ENCODE measurements around the gene GORASP2. TPM values are rescaled to one million over a fixed set of nuclear protein-coding genes. Genes with fewer than 3 reads are reported as not detected.

Gene GORASP2
- total and polyA plus RNA-seq, 10 donors: 17.3 to 57.5 (median 50.6) TPM

DNA sequence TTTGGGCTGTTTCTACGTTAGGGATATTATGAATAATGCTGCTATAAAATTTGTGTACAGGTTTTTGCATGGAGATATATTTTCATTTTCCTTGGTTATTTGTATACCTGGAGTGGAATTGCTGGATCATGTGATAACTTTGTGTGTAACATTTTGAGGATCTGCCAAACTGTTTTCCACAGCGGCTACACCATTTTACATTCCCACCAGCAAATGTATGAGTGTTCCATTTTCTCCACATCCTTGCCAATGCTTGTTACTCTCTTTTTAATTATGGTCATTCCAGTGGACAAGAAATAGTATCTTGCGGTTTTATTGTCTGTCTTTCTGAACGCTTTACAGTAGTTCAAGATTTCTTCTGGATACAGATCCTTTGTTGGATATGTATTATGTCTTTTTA is 13.6 kb downstream of the GORASP2 start:
- no peak for TF ChIP-seq POLR2AphosphoS5 (IDR thresholded peaks at IDR 0.05)
- WGBS, 5 donors: 96 to 99% (median 97%) methylated on average over 4 of the region's 4 CpGs

DNA sequence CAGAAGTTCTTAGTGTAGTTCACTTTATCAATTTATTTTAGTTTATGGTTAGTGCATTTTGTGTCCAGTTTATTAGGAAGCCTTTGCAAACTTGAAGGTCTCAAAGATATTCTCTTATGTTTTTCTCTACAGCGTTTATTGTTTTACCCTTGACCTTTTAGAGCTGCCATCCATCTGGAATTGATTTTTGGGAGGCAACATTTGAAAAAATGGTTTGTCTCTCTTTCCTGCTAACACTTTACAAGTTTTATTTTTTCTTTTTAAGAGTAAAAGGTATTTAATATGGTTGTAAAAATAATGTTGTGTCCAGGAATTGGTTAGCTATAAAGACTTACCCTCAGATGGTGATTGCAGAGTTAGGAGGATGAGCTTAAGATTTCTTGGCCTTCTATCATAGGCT is 14.0 kb downstream of the GORASP2 start:
- DNase-seq: no peak
- no peak for TF ChIP-seq POLR2AphosphoS5 (IDR thresholded peaks at IDR 0.05)
- no peak for TF ChIP-seq POLR2A (IDR thresholded peaks at IDR 0.05)
- TF ChIP-seq, protein P1, sequence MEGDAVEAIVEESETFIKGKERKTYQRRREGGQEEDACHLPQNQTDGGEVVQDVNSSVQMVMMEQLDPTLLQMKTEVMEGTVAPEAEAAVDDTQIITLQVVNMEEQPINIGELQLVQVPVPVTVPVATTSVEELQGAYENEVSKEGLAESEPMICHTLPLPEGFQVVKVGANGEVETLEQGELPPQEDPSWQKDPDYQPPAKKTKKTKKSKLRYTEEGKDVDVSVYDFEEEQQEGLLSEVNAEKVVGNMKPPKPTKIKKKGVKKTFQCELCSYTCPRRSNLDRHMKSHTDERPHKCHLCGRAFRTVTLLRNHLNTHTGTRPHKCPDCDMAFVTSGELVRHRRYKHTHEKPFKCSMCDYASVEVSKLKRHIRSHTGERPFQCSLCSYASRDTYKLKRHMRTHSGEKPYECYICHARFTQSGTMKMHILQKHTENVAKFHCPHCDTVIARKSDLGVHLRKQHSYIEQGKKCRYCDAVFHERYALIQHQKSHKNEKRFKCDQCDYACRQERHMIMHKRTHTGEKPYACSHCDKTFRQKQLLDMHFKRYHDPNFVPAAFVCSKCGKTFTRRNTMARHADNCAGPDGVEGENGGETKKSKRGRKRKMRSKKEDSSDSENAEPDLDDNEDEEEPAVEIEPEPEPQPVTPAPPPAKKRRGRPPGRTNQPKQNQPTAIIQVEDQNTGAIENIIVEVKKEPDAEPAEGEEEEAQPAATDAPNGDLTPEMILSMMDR (IDR thresholded peaks at IDR 0.05 in 8 of 11, conservative IDR thresholded peaks at IDR 0.05 in 3 of 11): no peak
- 64 to 84% (median 77%) methylated on average over 1 of the region's 1 CpG for WGBS, 5 donors
- H3K4me3 ChIP-seq: no peak overlapping the region
- H3K27ac ChIP-seq: no peak overlapping the region
- H3K9me3 ChIP-seq: no peaks in the 10 kb centered on the region
- H3K36me3 ChIP-seq: peaks cover 0 to 6% (median 0%) of the 10 kb centered on the region in 6 donors
- intact Hi-C loops (cut with DNase I; ENCODE audit: low total_unique reads): no loop called here
- peaks cover 3 to 69% (median 44%) of the 10 kb centered on the region in 6 donors for H3K4me1 ChIP-seq
- no peaks in the 10 kb centered on the region for H3K27me3 ChIP-seq (replicated peaks in 1 of 7)

More for the DNA sequence above, 13.6 kb downstream of the GORASP2 start:
- no peak overlapping the region for H3K27ac ChIP-seq
- no peaks in the 10 kb centered on the region for H3K27me3 ChIP-seq (replicated peaks in 1 of 7)
- peaks cover 0 to 10% (median under 1%) of the 10 kb centered on the region in 6 donors for H3K36me3 ChIP-seq
- peaks cover 3 to 73% (median 47%) of the 10 kb centered on the region in 6 donors for H3K4me1 ChIP-seq
- no peak for DNase-seq
- no peaks in the 10 kb centered on the region for H3K9me3 ChIP-seq
- H3K4me3 ChIP-seq: no peak overlapping the region
- intact Hi-C loops (cut with DNase I; ENCODE audit: low total_unique reads): no loop called here

DNA sequence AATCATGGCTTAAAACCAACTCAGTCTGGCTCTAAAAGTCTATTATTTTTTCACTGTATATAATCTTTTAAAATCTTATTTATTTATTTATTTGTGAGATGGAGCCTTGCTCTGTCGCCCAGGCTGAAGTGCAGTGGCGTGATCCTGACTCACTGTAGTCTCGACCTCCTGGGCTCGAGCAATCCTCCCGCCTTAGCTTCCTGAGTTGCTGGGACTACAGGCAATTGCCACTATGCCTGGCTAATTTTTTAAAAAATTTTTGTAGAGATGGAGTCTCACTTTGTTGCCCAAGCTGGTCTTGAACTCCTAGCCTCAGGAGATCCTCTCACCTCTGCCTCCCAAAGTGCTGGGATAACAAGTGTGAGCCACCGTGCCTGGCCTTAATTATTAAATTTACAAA is 14.5 kb downstream of the GORASP2 start:
- intact Hi-C loops (cut with DNase I; ENCODE audit: low total_unique reads): no loop called here
- H3K4me1 ChIP-seq: peaks cover 3 to 63% (median 39%) of the 10 kb centered on the region in 6 donors
- H3K27ac ChIP-seq: no peak overlapping the region
- TF ChIP-seq, protein P1 (IDR thresholded peaks at IDR 0.05 in 8 of 11, conservative IDR thresholded peaks at IDR 0.05 in 3 of 11): no peak
- no peak for TF ChIP-seq POLR2A (IDR thresholded peaks at IDR 0.05)
- no peak for TF ChIP-seq POLR2AphosphoS5 (IDR thresholded peaks at IDR 0.05)
- H3K27me3 ChIP-seq (replicated peaks in 1 of 7): no peaks in the 10 kb centered on the region
- 81 to 94% (median 82%) methylated on average over 5 to 6 of the region's 6 CpGs for WGBS, 5 donors
- no peak overlapping the region for H3K4me3 ChIP-seq
- DNase-seq: no peak
- peaks cover 0 to 3% (median 0%) of the 10 kb centered on the region in 6 donors for H3K36me3 ChIP-seq
- no peaks in the 10 kb centered on the region for H3K9me3 ChIP-seq

DNA sequence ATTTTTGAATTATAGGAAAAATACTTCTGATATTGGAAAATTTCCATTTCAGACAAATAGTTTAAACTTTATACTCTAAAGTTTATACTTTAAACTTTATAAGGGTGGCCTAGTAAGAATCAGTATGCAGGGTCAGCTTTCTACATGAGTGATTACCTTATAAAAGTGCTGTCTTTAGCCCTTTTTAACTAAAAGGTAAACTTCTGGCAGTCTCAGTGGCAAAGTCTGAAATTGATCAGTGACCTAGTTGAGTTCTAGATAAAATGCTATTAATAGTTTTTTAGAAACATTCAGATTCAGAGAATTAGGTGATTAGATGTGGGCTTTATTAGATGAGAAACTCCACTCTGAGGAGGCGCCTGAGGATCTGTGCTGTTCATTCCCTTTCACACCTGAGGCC is 15.5 kb downstream of the GORASP2 start:
- 85 to 98% (median 96%) methylated on average over 1 of the region's 1 CpG for WGBS, 5 donors

More for the DNA sequence above, 15.5 kb downstream of the GORASP2 start:
- no peaks in the 10 kb centered on the region for H3K27me3 ChIP-seq (replicated peaks in 1 of 7)
- H3K4me1 ChIP-seq: peaks cover 3 to 56% (median 29%) of the 10 kb centered on the region in 6 donors
- TF ChIP-seq POLR2A (IDR thresholded peaks at IDR 0.05) (no peak), POLR2AphosphoS5 (IDR thresholded peaks at IDR 0.05) (no peak)
- TF ChIP-seq, protein P1 (IDR thresholded peaks at IDR 0.05 in 8 of 11, conservative IDR thresholded peaks at IDR 0.05 in 3 of 11): no peak
- H3K36me3 ChIP-seq: peaks cover 0 to 13% (median 2%) of the 10 kb centered on the region in 6 donors
- intact Hi-C loops (cut with DNase I; ENCODE audit: low total_unique reads): no loop called here
- no peak overlapping the region for H3K27ac ChIP-seq
- no peaks in the 10 kb centered on the region for H3K9me3 ChIP-seq
- DNase-seq: no peak
- H3K4me3 ChIP-seq: no peak overlapping the region
